Measurements from ENCODE around the gene AGPAT1.

Gene AGPAT1

GRCh38 chr6:32171234-32171633 is 4.7 kb downstream of the AGPAT1 start:
- FAIRE-seq (no peak), DNase-seq (ENCODE audit: insufficient read length, low spot score) (no peak)
- TF ChIP-seq POLR2A (IDR thresholded peaks at IDR 0.05; ENCODE audit: low read depth, low read length) (no peak), POLR2AphosphoS5 (IDR thresholded peaks at IDR 0.05; ENCODE audit: low read depth, low read length) (no peak), SPI1 (IDR thresholded peaks at IDR 0.05; ENCODE audit: low read depth, low read length) (no peak), TAF1 (IDR thresholded peaks at IDR 0.05; ENCODE audit: low read depth, low read length) (no peak), PAX5 (IDR thresholded peaks at IDR 0.05; ENCODE audit: insufficient read depth, low read length, severe bottlenecking) (no peak)

- TF ChIP-seq POLR2A (IDR thresholded peaks at IDR 0.05; ENCODE audit: low read depth, low read length), result no peak
- TF ChIP-seq TAF1 (IDR thresholded peaks at IDR 0.05; ENCODE audit: low read depth, low read length), result no peak
- TF ChIP-seq PAX5 (IDR thresholded peaks at IDR 0.05; ENCODE audit: insufficient read depth, low read length, severe bottlenecking), result no peak
- TF ChIP-seq POLR2AphosphoS5 (IDR thresholded peaks at IDR 0.05; ENCODE audit: low read depth, low read length), result no peak
- TF ChIP-seq SPI1 (IDR thresholded peaks at IDR 0.05; ENCODE audit: low read depth, low read length), result no peak
- no peak for TF ChIP-seq POU2F2 (IDR thresholded peaks at IDR 0.05; ENCODE audit: low read depth, low read length)
- no peak for FAIRE-seq
- DNase-seq (ENCODE audit: insufficient read length, low spot score), result no peak
Observed at GRCh38 chr6:32170294-32170693, 5.6 kb downstream of the AGPAT1 start.

GRCh38 chr6:32168807-32169591 is 6.9 kb downstream of the AGPAT1 start:
- FAIRE-seq (no peak), DNase-seq (ENCODE audit: insufficient read length, low spot score) (no peak)

GRCh38 chr6:32168350-32168749 is 7.5 kb downstream of the AGPAT1 start:
- no peak for DNase-seq (ENCODE audit: insufficient read length, low spot score)
- TF ChIP-seq SPI1 (IDR thresholded peaks at IDR 0.05; ENCODE audit: low read depth, low read length), result no peak
- TF ChIP-seq TAF1 (IDR thresholded peaks at IDR 0.05; ENCODE audit: low read depth, low read length), result no peak
- no peak for FAIRE-seq

More at GRCh38 chr6:32168807-32169591, 6.9 kb downstream of the AGPAT1 start:
- TF ChIP-seq POLR2AphosphoS5 (IDR thresholded peaks at IDR 0.05; ENCODE audit: low read depth, low read length) (no peak), POLR2A (IDR thresholded peaks at IDR 0.05; ENCODE audit: low read depth, low read length) (no peak), POU2F2 (IDR thresholded peaks at IDR 0.05; ENCODE audit: low read depth, low read length) (no peak), SPI1 (IDR thresholded peaks at IDR 0.05; ENCODE audit: low read depth, low read length) (no peak), PAX5 (IDR thresholded peaks at IDR 0.05; ENCODE audit: insufficient read depth, low read length, severe bottlenecking) (no peak), TAF1 (IDR thresholded peaks at IDR 0.05; ENCODE audit: low read depth, low read length) (no peak)

- FAIRE-seq (no peak), DNase-seq (ENCODE audit: insufficient read length, low spot score) (no peak)
- TF ChIP-seq PAX5 (IDR thresholded peaks at IDR 0.05; ENCODE audit: insufficient read depth, low read length, severe bottlenecking), result no peak
- TF ChIP-seq POLR2A (IDR thresholded peaks at IDR 0.05; ENCODE audit: low read depth, low read length), result no peak
- TF ChIP-seq POLR2AphosphoS5 (IDR thresholded peaks at IDR 0.05; ENCODE audit: low read depth, low read length), result no peak
- no peak for TF ChIP-seq POU2F2 (IDR thresholded peaks at IDR 0.05; ENCODE audit: low read depth, low read length)
- no peak for TF ChIP-seq TAF1 (IDR thresholded peaks at IDR 0.05; ENCODE audit: low read depth, low read length)
- TF ChIP-seq SPI1 (IDR thresholded peaks at IDR 0.05; ENCODE audit: low read depth, low read length), result no peak
Observed at GRCh38 chr6:32167761-32168262, 8.1 kb downstream of the AGPAT1 start.

DNA sequence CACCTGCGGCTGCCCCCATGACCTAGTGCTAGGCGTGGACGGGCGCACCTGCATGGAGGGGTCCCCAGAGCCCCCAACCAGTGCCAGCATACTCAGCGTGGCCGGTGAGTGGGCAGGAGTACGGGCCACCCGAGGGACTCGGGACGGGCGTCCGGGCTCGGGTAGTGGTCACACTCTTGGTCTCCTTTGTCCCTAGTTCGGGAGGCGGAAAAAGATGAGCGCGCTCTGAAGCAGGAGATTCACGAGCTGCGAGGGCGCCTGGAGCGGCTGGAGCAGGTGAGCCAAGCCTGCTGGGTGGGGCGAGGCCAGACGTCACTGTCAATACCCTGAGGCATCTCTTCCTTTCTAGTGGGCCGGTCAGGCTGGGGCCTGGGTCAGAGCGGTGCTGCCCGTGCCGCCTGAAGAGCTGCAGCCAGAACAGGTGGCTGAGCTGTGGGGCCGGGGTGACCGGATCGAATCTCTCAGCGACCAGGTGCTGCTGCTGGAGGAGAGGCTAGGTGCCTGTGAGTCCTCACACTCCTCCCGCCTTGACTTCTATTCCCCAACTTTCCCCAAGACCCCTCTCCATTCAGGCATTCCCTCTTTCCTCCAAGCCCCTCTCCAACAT is 8.6 kb downstream of the AGPAT1 start:
- FAIRE-seq, result no peak
- no peak for DNase-seq (ENCODE audit: insufficient read length, low spot score)
- no peak for TF ChIP-seq POLR2A (IDR thresholded peaks at IDR 0.05; ENCODE audit: low read depth, low read length)
- TF ChIP-seq SPI1 (IDR thresholded peaks at IDR 0.05; ENCODE audit: low read depth, low read length), result no peak
- no peak for TF ChIP-seq TAF1 (IDR thresholded peaks at IDR 0.05; ENCODE audit: low read depth, low read length)
- TF ChIP-seq POLR2AphosphoS5 (IDR thresholded peaks at IDR 0.05; ENCODE audit: low read depth, low read length), result no peak
- no peak for TF ChIP-seq PAX5 (IDR thresholded peaks at IDR 0.05; ENCODE audit: insufficient read depth, low read length, severe bottlenecking)
- no peak for TF ChIP-seq POU2F2 (IDR thresholded peaks at IDR 0.05; ENCODE audit: low read depth, low read length)

GRCh38 chr6:32166411-32167061 is 9.3 kb downstream of the AGPAT1 start:
- TF ChIP-seq SPI1 (IDR thresholded peaks at IDR 0.05; ENCODE audit: low read depth, low read length), result no peak
- FAIRE-seq, result no peak
- DNase-seq (ENCODE audit: insufficient read length, low spot score), result no peak

- DNase-seq (ENCODE audit: insufficient read length, low spot score), result no peak
Observed at GRCh38 chr6:32164295-32164694, 11.6 kb downstream of the AGPAT1 start, which contains the start of gene EGFL8. TSS of gene EGFL8 (plus strand) at chr6:32164595. CDS start at chr6:32166166, 1,571 bp downstream.

GRCh38 chr6:32163559-32164258 is 12.2 kb downstream of the AGPAT1 start:
- FAIRE-seq (no peak), DNase-seq (ENCODE audit: insufficient read length, low spot score) (no peak)
- no peak for TF ChIP-seq PAX5 (IDR thresholded peaks at IDR 0.05; ENCODE audit: insufficient read depth, low read length, severe bottlenecking)
- TF ChIP-seq SPI1 (IDR thresholded peaks at IDR 0.05; ENCODE audit: low read depth, low read length), result no peak

More at GRCh38 chr6:32164295-32164694, 11.6 kb downstream of the AGPAT1 start, which contains the start of gene EGFL8:
- no peak for FAIRE-seq
- no peak for TF ChIP-seq TAF1 (IDR thresholded peaks at IDR 0.05; ENCODE audit: low read depth, low read length)
- no peak for TF ChIP-seq POLR2AphosphoS5 (IDR thresholded peaks at IDR 0.05; ENCODE audit: low read depth, low read length)
- no peak for TF ChIP-seq PAX5 (IDR thresholded peaks at IDR 0.05; ENCODE audit: insufficient read depth, low read length, severe bottlenecking)
- TF ChIP-seq SPI1 (IDR thresholded peaks at IDR 0.05; ENCODE audit: low read depth, low read length), result no peak
- TF ChIP-seq POU2F2 (IDR thresholded peaks at IDR 0.05; ENCODE audit: low read depth, low read length), result no peak

All from GM12891 (cell line).